ENCODE data around the gene GSTO2. TPM values are rescaled to one million over a fixed set of nuclear protein-coding genes. Genes with fewer than 3 reads are reported as not detected.

GSTO2 gene
- total RNA-seq, 1 donor from 2014 or later = 5.9 TPM

GRCh38 chr10:104268405-104268712, 625 bp upstream of the GSTO2 start:
- Mint-ChIP-seq H3K4me1 (ENCODE audit: unreplicated experiment) (peaks cover 5% of the 10 kb centered on the region), H3K4me3 (ENCODE audit: unreplicated experiment) (peak overlapping the region; percentile 93), H3K9me3 (ENCODE audit: unreplicated experiment) (no peaks in the 10 kb centered on the region), H3K27me3 (ENCODE audit: unreplicated experiment) (no peaks in the 10 kb centered on the region), H3K36me3 (ENCODE audit: low read depth, unreplicated experiment) (peaks cover 3% of the 10 kb centered on the region), H3K27ac (ENCODE audit: unreplicated experiment) (peak overlapping the region; percentile 95)
- no peak for DNase-seq (ENCODE audit: low spot score)
- no peak for TF ChIP-seq CTCF (IDR thresholded peaks at IDR 0.05; ENCODE audit: unreplicated experiment)

GRCh38 chr10:104273286-104273685, 4.3 kb downstream of the GSTO2 start:
- DNase-seq (ENCODE audit: low spot score) = no peak
- Mint-ChIP-seq H3K4me1 (ENCODE audit: unreplicated experiment) (peaks cover 2% of the 10 kb centered on the region), H3K27me3 (ENCODE audit: unreplicated experiment) (no peaks in the 10 kb centered on the region), H3K36me3 (ENCODE audit: low read depth, unreplicated experiment) (no peaks in the 10 kb centered on the region), H3K9me3 (ENCODE audit: unreplicated experiment) (no peaks in the 10 kb centered on the region), H3K27ac (ENCODE audit: unreplicated experiment) (no peak overlapping the region), H3K4me3 (ENCODE audit: unreplicated experiment) (no peak overlapping the region)
- no peak for TF ChIP-seq CTCF (IDR thresholded peaks at IDR 0.05; ENCODE audit: unreplicated experiment)

GRCh38 chr10:104273899-104274575, 5.1 kb downstream of the GSTO2 start:
- no peak for TF ChIP-seq CTCF (IDR thresholded peaks at IDR 0.05; ENCODE audit: unreplicated experiment)
- Mint-ChIP-seq H3K27me3 (ENCODE audit: unreplicated experiment) (no peaks in the 10 kb centered on the region), H3K36me3 (ENCODE audit: low read depth, unreplicated experiment) (no peaks in the 10 kb centered on the region), H3K4me1 (ENCODE audit: unreplicated experiment) (peaks cover 2% of the 10 kb centered on the region), H3K27ac (ENCODE audit: unreplicated experiment) (no peak overlapping the region), H3K9me3 (ENCODE audit: unreplicated experiment) (no peaks in the 10 kb centered on the region), H3K4me3 (ENCODE audit: unreplicated experiment) (no peak overlapping the region)
- DNase-seq (ENCODE audit: low spot score) = no peak

GRCh38 chr10:104274762-104275721, 6.1 kb downstream of the GSTO2 start:
- H3K4me1 Mint-ChIP-seq (ENCODE audit: unreplicated experiment) = peaks cover 2% of the 10 kb centered on the region
- no peak overlapping the region for H3K27ac Mint-ChIP-seq (ENCODE audit: unreplicated experiment)
- H3K4me3 Mint-ChIP-seq (ENCODE audit: unreplicated experiment) = peak overlapping the region; percentile 84
- peak; percentile 64 for TF ChIP-seq CTCF (IDR thresholded peaks at IDR 0.05; ENCODE audit: unreplicated experiment)
- no peaks in the 10 kb centered on the region for H3K27me3 Mint-ChIP-seq (ENCODE audit: unreplicated experiment)
- H3K9me3 Mint-ChIP-seq (ENCODE audit: unreplicated experiment) = no peaks in the 10 kb centered on the region
- H3K36me3 Mint-ChIP-seq (ENCODE audit: low read depth, unreplicated experiment) = no peaks in the 10 kb centered on the region
- peak; percentile 65 for DNase-seq (ENCODE audit: low spot score)

GRCh38 chr10:104276192-104276591, 7.2 kb downstream of the GSTO2 start:
- Mint-ChIP-seq H3K4me3 (ENCODE audit: unreplicated experiment) (no peak overlapping the region), H3K4me1 (ENCODE audit: unreplicated experiment) (peaks cover 2% of the 10 kb centered on the region), H3K9me3 (ENCODE audit: unreplicated experiment) (no peaks in the 10 kb centered on the region), H3K27ac (ENCODE audit: unreplicated experiment) (no peak overlapping the region), H3K36me3 (ENCODE audit: low read depth, unreplicated experiment) (no peaks in the 10 kb centered on the region), H3K27me3 (ENCODE audit: unreplicated experiment) (no peaks in the 10 kb centered on the region)
- TF ChIP-seq CTCF (IDR thresholded peaks at IDR 0.05; ENCODE audit: unreplicated experiment) = no peak
- no peak for DNase-seq (ENCODE audit: low spot score)

Measured in endothelial cell (in vitro differentiated cells).